MM.1S (cell line): ENCODE data around the gene MAGEF1.

ENCODE experiments used
- CTCF ChIP-seq: fragments of 300-600 bp; sonication (generic); IDR thresholded peaks from 2 replicates; pipeline ENCODE4 v1.5.1; 2016; ENCODE audit warnings: antibody characterized with exemption, low read length, mixed read lengths
- EZH2 ChIP-seq: fragments of 300-600 bp; sonication (generic); optimal IDR thresholded peaks from 2 replicates; pipeline ENCODE3; 2017; ENCODE audit warnings: low read depth, mild to moderate bottlenecking, antibody characterized with exemption, low read length, mixed read lengths
- EZH2phosphoT487 ChIP-seq: fragments of 300-600 bp; sonication (generic); IDR thresholded peaks from 2 replicates; pipeline ENCODE4 v1.6.1; 2018; ENCODE audit warnings: antibody characterized with exemption, low read length

GRCh38 chr3:184740509-184741258 is 28.8 kb upstream of the MAGEF1 start:
- TF ChIP-seq CTCF = no peak
- TF ChIP-seq EZH2phosphoT487 = no peak
- TF ChIP-seq EZH2 = no peak
